CD14-positive monocyte (primary cell): Measurements from ENCODE around the gene FAM83D. TPM values are rescaled to one million over a fixed set of nuclear protein-coding genes. Genes with fewer than 3 reads are reported as not detected.
A peak's percentile ranks its signal among the peaks of the same experiment; 100 is the strongest.

ENCODE experiments used
- DNase-seq, 3 donors: peaks; one replicate each; pipeline ENCODE4 v3.0.0-alpha.2; 2011 to 2022
- H2AFZ ChIP-seq: 2 replicates; pipeline ENCODE4 v1.6.0; 2012; ENCODE audit warnings: mild to moderate bottlenecking, low read depth, low read length, inconsistent platforms; ENCODE audit not compliant: insufficient read depth, poor library complexity, severe bottlenecking
- H3K27ac ChIP-seq, 2 donors: 1 replicate in 1 of 2; 2 replicates in 1 of 2; pipeline ENCODE4 v1.5.1; 2012 to 2013; ENCODE audit warnings: low read length in 2 of 2, control low read depth in 1 of 2, inconsistent platforms in 1 of 2, low read depth in 1 of 2, mild to moderate bottlenecking in 1 of 2
- H3K27me3 ChIP-seq, 2 donors: one replicate each; pipeline versions ENCODE4 v1.6.0 to v1.6.1; 2011 to 2013; ENCODE audit warnings: low read length in 2 of 2; ENCODE audit not compliant: control insufficient read depth in 2 of 2, insufficient read depth in 2 of 2
- H3K36me3 ChIP-seq, 2 donors: replicated peaks in 1 of 2; 1 replicate in 1 of 2; 2 replicates in 1 of 2; pipeline versions ENCODE4 v1.5.1 to v1.6.1; 2012 to 2013; ENCODE audit warnings: low read length in 2 of 2, control low read depth in 1 of 2, inconsistent platforms in 1 of 2, mild to moderate bottlenecking in 1 of 2; ENCODE audit not compliant: insufficient read depth in 2 of 2, control insufficient read depth in 1 of 2
- H3K4me1 ChIP-seq, 2 donors: 1 replicate in 1 of 2; 2 replicates in 1 of 2; pipeline versions ENCODE4 v1.5.1 to v1.6.1; 2012 to 2013; ENCODE audit warnings: low read length in 2 of 2, control low read depth in 1 of 2, inconsistent platforms in 1 of 2, mild to moderate bottlenecking in 1 of 2, moderate library complexity in 1 of 2; ENCODE audit not compliant: insufficient read depth in 2 of 2, control insufficient read depth in 1 of 2
- H3K4me2 ChIP-seq: replicated peaks from 2 replicates; pipeline ENCODE3; 2012; ENCODE audit warnings: low read length, moderate library complexity, mild to moderate bottlenecking; ENCODE audit not compliant: poor library complexity, severe bottlenecking; ENCODE audit errors: extremely low read depth
- H3K4me3 ChIP-seq, 3 experiments: fragments of 200-600 bp in 1 of 3; sonication (generic) in 1 of 3; replicated peaks in 1 of 3; 1 replicate in 2 of 3; 2 replicates in 1 of 3; pipeline ENCODE4 v1.5.1; 2011 to 2013; ENCODE audit warnings: low read length in 3 of 3, mild to moderate bottlenecking in 3 of 3, control low read depth in 2 of 3, low read depth in 2 of 3, inconsistent platforms in 1 of 3, moderate library complexity in 1 of 3
- H3K79me2 ChIP-seq: 2 replicates; pipeline ENCODE4 v1.6.0; 2012; ENCODE audit warnings: mild to moderate bottlenecking, control low read depth, inconsistent platforms, low read length, moderate library complexity; ENCODE audit not compliant: insufficient read depth
- H3K9ac ChIP-seq: 2 replicates; pipeline ENCODE4 v1.6.0; 2017; ENCODE audit warnings: low read length, mild to moderate bottlenecking; ENCODE audit not compliant: insufficient read depth, poor library complexity, severe bottlenecking
- H3K9me3 ChIP-seq, 2 donors: replicated peaks in 1 of 2; 1 replicate in 1 of 2; 2 replicates in 1 of 2; pipeline versions ENCODE4 v1.5.1 to v1.6.1; 2012 to 2013; ENCODE audit warnings: low read length in 2 of 2, control low read depth in 1 of 2; ENCODE audit not compliant: control insufficient read depth in 1 of 2, insufficient read depth in 1 of 2
- H4K20me1 ChIP-seq: 2 replicates; pipeline ENCODE4 v1.6.0; 2012; ENCODE audit warnings: mild to moderate bottlenecking, low read length, control low read depth, moderate library complexity; ENCODE audit not compliant: insufficient read depth
- H3K27ac Mint-ChIP-seq, 7 donors: one replicate each; pipeline ENCODE4 v1.8.0; 2020; ENCODE audit warnings: mild to moderate bottlenecking in 7 of 7, mixed read lengths in 7 of 7, moderate library complexity in 6 of 7, inconsistent platforms in 2 of 7
- H3K27me3 Mint-ChIP-seq, 3 donors: one replicate each; pipeline ENCODE4 v1.8.0; 2021 to 2022; ENCODE audit warnings: low read depth in 3 of 3, mild to moderate bottlenecking in 3 of 3, mixed read lengths in 3 of 3, moderate library complexity in 3 of 3, inconsistent platforms in 1 of 3
- H3K36me3 Mint-ChIP-seq, 2 donors: one replicate each; pipeline ENCODE4 v1.8.0; 2020; ENCODE audit warnings: mixed read lengths in 2 of 2, inconsistent platforms in 1 of 2, mild to moderate bottlenecking in 1 of 2
- H3K4me1 Mint-ChIP-seq: one replicate; pipeline ENCODE4 v1.8.0; 2020; ENCODE audit warnings: mild to moderate bottlenecking, mixed read lengths
- H3K4me3 Mint-ChIP-seq, 2 donors: one replicate each; pipeline ENCODE4 v1.8.0; 2020; ENCODE audit warnings: mild to moderate bottlenecking in 2 of 2, mixed read lengths in 2 of 2, moderate library complexity in 1 of 2
- H3K9me3 Mint-ChIP-seq, 7 donors: one replicate each; pipeline ENCODE4 v1.8.0; 2020 to 2022; ENCODE audit warnings: mixed read lengths in 7 of 7, mild to moderate bottlenecking in 6 of 7, moderate library complexity in 6 of 7, inconsistent platforms in 2 of 7
- WGBS: methylation state at CpG from one replicate; pipeline ENCODE4 v1.1.5; 2013; ENCODE audit warnings: missing lambda C conversion rate; ENCODE audit not compliant: insufficient coverage; 5-methylcytosine and 5-hydroxymethylcytosine counted together
- intact Hi-C, 2 donors: fragments of 100-400 bp; cut with micrococcal nuclease; formaldehyde crosslinking; loops; one replicate each; pipeline versions ENCODE4 v1.15.0 to v1.15.1; 2023
- polyA plus RNA-seq, 3 donors: library from polyadenylated mRNA; depleted of rRNA in 1 of 3; unstranded in 2 of 3; stranded (reverse) in 1 of 3; fragments of 300-500 nt in 2 of 3; fragments of >200 nt in 1 of 3; fragmentation: Illumina TruSeq in 2 of 3; gene quantifications; 1 replicate in 2 of 3; 2 replicates in 1 of 3; pipeline ENCODE4 v1.2.3, GENCODE V29; 2012 to 2021
- TF ChIP-seq, protein P1 (sequence below): fragments of 200-600 bp; IDR thresholded peaks from one replicate; pipeline ENCODE4 v1.8.0; 2022; ENCODE audit warnings: antibody characterized with exemption, mild to moderate bottlenecking

FAM83D gene
- polyA plus RNA-seq, 3 donors = 0.09 to 0.15 TPM; not detected in 1

DNA sequence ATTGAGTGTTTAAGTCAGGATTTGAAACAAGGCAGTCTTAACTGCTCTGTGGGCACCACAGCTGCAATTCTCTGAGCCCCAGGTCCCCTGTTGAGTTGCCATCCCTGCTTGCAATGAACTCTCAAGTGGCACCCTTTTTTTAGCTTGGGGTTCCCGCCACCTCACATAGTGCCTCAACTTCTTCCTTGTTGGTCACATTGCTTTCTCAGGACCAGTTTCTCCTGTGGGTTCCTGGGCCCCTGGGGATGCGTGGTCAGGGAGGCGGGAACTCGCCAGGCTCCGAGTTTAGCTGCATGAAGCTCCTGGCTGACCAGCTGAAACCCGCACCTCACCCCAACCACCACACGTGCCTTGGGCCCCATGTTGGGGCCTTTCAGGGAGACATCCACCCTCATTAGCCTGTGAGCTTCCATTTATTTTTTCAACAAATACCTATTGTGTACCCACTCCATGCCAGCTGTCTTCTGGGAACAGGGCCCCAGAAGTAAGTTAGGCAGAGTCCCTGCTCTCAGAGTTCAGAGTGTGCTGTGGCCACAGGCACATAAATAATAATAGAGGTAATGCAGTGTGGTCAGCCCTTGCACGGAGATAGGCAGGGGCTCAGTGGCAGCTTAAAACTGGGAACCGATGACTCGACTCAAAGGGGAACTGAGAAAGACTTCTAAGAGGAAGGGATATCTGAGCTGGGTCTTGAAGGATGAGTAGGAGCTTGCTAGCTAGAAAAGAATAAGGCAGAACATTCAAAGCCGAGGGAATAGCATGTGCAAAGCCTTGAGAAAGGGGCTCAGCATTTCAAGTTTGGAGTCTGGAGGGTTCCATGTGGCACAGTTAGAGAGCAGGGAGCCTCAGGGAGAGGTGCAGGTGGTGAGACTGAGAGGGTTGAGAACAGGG is 33.9 kb upstream of the FAM83D start:
- Mint-ChIP-seq H3K27ac (no peak overlapping the region), H3K4me1 (peaks cover 5% of the 10 kb centered on the region), H3K36me3 (peaks cover 0 to 13% of the 10 kb centered on the region in 2 donors), H3K27me3 (peaks cover 0 to 9% (median 2%) of the 10 kb centered on the region in 3 donors), H3K9me3 (peaks cover 0 to 4% (median 3%) of the 10 kb centered on the region in 7 donors), H3K4me3 (no peak overlapping the region)
- 58% methylated on average over 8 of the region's 11 CpGs for WGBS
- intact Hi-C loops = loop anchor here (2.0 to 10.0 kb wide), 3 partner anchors 88 to 246 kb away; partner anchors contain the start of gene PPP1R16B (in 1 of the 2)
- Histone ChIP-seq H3K4me2 (no peak overlapping the region), H3K4me3 (no peak overlapping the region), H3K9me3 (no peaks in the 10 kb centered on the region), H3K79me2 (no peaks in the 10 kb centered on the region), H3K27me3 (no peaks in the 10 kb centered on the region), H3K4me1 (no peaks in the 10 kb centered on the region), H3K27ac (no peak overlapping the region), H4K20me1 (no peaks in the 10 kb centered on the region), H3K36me3 (peaks cover 0 to 2% of the 10 kb centered on the region in 2 donors), H2AFZ (no peak overlapping the region), H3K9ac (no peak overlapping the region)
- peak in 1 of 3 donors; percentile 4 for DNase-seq
- TF ChIP-seq, protein P1, sequence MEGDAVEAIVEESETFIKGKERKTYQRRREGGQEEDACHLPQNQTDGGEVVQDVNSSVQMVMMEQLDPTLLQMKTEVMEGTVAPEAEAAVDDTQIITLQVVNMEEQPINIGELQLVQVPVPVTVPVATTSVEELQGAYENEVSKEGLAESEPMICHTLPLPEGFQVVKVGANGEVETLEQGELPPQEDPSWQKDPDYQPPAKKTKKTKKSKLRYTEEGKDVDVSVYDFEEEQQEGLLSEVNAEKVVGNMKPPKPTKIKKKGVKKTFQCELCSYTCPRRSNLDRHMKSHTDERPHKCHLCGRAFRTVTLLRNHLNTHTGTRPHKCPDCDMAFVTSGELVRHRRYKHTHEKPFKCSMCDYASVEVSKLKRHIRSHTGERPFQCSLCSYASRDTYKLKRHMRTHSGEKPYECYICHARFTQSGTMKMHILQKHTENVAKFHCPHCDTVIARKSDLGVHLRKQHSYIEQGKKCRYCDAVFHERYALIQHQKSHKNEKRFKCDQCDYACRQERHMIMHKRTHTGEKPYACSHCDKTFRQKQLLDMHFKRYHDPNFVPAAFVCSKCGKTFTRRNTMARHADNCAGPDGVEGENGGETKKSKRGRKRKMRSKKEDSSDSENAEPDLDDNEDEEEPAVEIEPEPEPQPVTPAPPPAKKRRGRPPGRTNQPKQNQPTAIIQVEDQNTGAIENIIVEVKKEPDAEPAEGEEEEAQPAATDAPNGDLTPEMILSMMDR = no peak

DNA sequence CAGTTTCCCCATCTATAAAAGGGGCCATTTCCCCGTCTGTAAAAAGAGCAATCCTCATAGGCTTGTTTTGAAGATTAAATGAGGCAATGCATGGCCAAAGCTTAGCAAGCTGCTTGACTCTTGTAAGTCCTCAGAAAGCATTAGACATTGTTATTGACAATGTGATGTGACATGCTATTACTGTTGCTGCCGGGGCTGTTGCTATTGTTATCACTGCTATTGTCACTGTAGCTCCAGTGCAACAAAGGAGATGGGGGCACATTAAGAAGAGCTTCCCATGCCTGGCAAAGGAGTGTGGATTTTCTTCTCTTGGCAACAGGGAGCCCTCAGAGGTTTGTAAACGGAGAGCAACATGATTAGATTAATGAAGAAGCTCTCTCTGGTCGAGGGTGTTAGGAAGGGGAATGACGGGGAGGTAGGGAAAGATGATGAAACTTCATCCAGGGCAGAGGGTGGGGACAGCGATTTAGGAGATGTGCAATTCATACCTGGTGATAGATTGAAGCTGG is 33.1 kb upstream of the FAM83D start:
- intact Hi-C loops = loop anchor here (2.0 to 10.0 kb wide), 3 partner anchors 88 to 246 kb away; partner anchors contain the start of gene PPP1R16B (in 1 of the 2)
- H4K20me1 ChIP-seq = no peaks in the 10 kb centered on the region
- no peak overlapping the region for H3K4me3 Mint-ChIP-seq
- WGBS = 78% methylated on average over 5 of the region's 6 CpGs
- H3K4me1 Mint-ChIP-seq = peaks cover 6% of the 10 kb centered on the region
- no peaks in the 10 kb centered on the region for H3K4me1 ChIP-seq
- H3K9ac ChIP-seq = no peak overlapping the region
- H3K4me3 ChIP-seq = no peak overlapping the region
- H3K4me2 ChIP-seq = no peak overlapping the region
- H3K27me3 Mint-ChIP-seq = peaks cover 0 to 9% (median 2%) of the 10 kb centered on the region in 3 donors
- no peaks in the 10 kb centered on the region for H3K79me2 ChIP-seq
- H3K27ac Mint-ChIP-seq = peak overlapping the region in 1 of 7 donors; percentile 73
- H3K36me3 ChIP-seq = peaks cover 0 to 6% of the 10 kb centered on the region in 2 donors
- TF ChIP-seq, protein P1 = no peak
- no peak for DNase-seq
- H3K36me3 Mint-ChIP-seq = peaks cover 0 to 18% of the 10 kb centered on the region in 2 donors
- H2AFZ ChIP-seq = no peak overlapping the region
- H3K9me3 ChIP-seq = no peaks in the 10 kb centered on the region
- peaks cover 0 to 4% (median 3%) of the 10 kb centered on the region in 7 donors for H3K9me3 Mint-ChIP-seq
- H3K27me3 ChIP-seq = no peaks in the 10 kb centered on the region
- H3K27ac ChIP-seq = no peak overlapping the region
